Articular chondrocyte of knee joint (primary cell): ENCODE results near the gene PRR19. TPM values are rescaled to one million over a fixed set of nuclear protein-coding genes. Genes with fewer than 3 reads are reported as not detected.

ENCODE experiments used
- small RNA-seq: library from RNA; depleted of rRNA; stranded (forward); fragments of <200 nt; gene quantifications from one replicate; pipeline ENCODE3, GENCODE V24; 2012
- total RNA-seq: library from RNA; depleted of rRNA; stranded (reverse); fragments of >200 nt; gene quantifications from 2 replicates; pipeline ENCODE4 v1.2.3, GENCODE V29; 2012

The PRR19 gene
- total RNA-seq = 0.39 and 0.43 TPM in 2 replicates

GRCh38 chr19:42301646-42302203, at the start of gene PRR19:
PRR19 (plus strand) TSS chr19:42302132; CDS start chr19:42309585, 7,453 bp downstream.

GRCh38 chr19:42254850-42255765, 46.8 kb upstream of the PRR19 start, which contains the start of gene ERF:
ERF (minus strand) TSS chr19:42255128; CDS start chr19:42254999, 129 bp downstream.

GRCh38 chr19:42268704-42269477, 33.0 kb upstream of the PRR19 start, which contains the start of gene CIC:
CIC (plus strand) TSS chr19:42269252; CDS start chr19:42271784, 2,532 bp downstream.

GRCh38 chr19:42313096-42313839, 11.3 kb downstream of the PRR19 start, which contains the start of gene TMEM145:
TMEM145 (plus strand) TSS chr19:42313309; CDS start chr19:42313377, 68 bp downstream.

GRCh38 chr19:42325308-42325895, 23.5 kb downstream of the PRR19 start, which contains the start of gene MEGF8:
MEGF8 (plus strand) TSS chr19:42325635; CDS start chr19:42326244, 609 bp downstream.

Small RNA genes within 50 kb of the gene (small RNA-seq; reads per million reads assigned to genes)
- not detected for gene MIR8077

Other genes starting within 250 kb of the PRR19 start
- gene GRIK5, start 231.9 kb upstream of the PRR19 start, total RNA-seq = 0.22 and 0.26 TPM in 2 replicates
- 11.0 and 13.8 TPM in 2 replicates for gene ZNF574, start 226.0 kb upstream of the PRR19 start, total RNA-seq
- gene POU2F2, start 169.7 kb upstream of the PRR19 start, total RNA-seq = 0.39 and 0.65 TPM in 2 replicates
- 16.5 and 17.9 TPM in 2 replicates for gene DEDD2, start 84.5 kb upstream of the PRR19 start, total RNA-seq
- 11.4 and 13.3 TPM in 2 replicates for gene ZNF526, start 81.8 kb upstream of the PRR19 start, total RNA-seq
- gene GSK3A, start 59.5 kb upstream of the PRR19 start, total RNA-seq = 14.4 and 15.0 TPM in 2 replicates
- 27.7 and 49.8 TPM in 2 replicates for gene ERF, start 47.0 kb upstream of the PRR19 start, total RNA-seq
- 24.4 and 24.6 TPM in 2 replicates for gene CIC, start 32.9 kb upstream of the PRR19 start, total RNA-seq
- gene PAFAH1B3, start 492 bp downstream of the PRR19 start, total RNA-seq = 12.2 and 15.0 TPM in 2 replicates
- not detected in 2 replicates for gene TMEM145, start 11.2 kb downstream of the PRR19 start, total RNA-seq
- 19.2 and 19.6 TPM in 2 replicates for gene MEGF8, start 23.5 kb downstream of the PRR19 start, total RNA-seq
- gene CNFN, start 88.2 kb downstream of the PRR19 start, total RNA-seq = 0.32 TPM in 1 of 2 replicates, not detected in the other
- 2.6 and 3.4 TPM in 2 replicates for gene LIPE, start 125.3 kb downstream of the PRR19 start, total RNA-seq
- gene CXCL17, start 140.8 kb downstream of the PRR19 start, total RNA-seq = not detected in 2 replicates
- gene CEACAM1, start 226.3 kb downstream of the PRR19 start, total RNA-seq = 0.32 TPM in 1 of 2 replicates, not detected in the other